ENCODE measurements around the gene TBL1Y.
"Not testable (repeated sequence)": the region's sequence is repeated elsewhere in the genome, so short reads cannot be mapped to it uniquely, and the experiment has no call there.

TBL1Y gene

DNA sequence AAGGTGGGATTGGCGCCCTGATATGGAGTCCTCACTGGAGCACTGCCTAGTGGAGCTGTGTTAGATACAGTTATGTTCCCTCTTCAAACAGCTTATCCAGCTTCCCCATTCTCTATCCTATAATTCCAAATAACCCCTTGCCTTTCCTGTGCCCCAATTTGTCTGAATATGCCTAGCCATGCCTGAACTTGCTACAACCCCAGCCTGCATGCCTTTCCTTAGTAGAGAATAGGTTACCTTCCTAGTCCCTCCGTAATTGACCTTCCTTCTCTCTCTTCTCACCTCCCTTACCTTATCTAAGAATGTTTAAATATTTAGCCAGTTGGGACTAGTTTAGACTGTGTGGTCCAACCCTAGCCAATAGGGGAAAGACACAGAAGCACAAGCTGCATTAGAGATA, 102.6 kb downstream of the TBL1Y start:
- TF ChIP-seq, protein P1, sequence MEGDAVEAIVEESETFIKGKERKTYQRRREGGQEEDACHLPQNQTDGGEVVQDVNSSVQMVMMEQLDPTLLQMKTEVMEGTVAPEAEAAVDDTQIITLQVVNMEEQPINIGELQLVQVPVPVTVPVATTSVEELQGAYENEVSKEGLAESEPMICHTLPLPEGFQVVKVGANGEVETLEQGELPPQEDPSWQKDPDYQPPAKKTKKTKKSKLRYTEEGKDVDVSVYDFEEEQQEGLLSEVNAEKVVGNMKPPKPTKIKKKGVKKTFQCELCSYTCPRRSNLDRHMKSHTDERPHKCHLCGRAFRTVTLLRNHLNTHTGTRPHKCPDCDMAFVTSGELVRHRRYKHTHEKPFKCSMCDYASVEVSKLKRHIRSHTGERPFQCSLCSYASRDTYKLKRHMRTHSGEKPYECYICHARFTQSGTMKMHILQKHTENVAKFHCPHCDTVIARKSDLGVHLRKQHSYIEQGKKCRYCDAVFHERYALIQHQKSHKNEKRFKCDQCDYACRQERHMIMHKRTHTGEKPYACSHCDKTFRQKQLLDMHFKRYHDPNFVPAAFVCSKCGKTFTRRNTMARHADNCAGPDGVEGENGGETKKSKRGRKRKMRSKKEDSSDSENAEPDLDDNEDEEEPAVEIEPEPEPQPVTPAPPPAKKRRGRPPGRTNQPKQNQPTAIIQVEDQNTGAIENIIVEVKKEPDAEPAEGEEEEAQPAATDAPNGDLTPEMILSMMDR (IDR thresholded peaks at IDR 0.05; ENCODE audit: insufficient read depth, missing control alignments): no peak
- no peak for DNase-seq (ENCODE audit: insufficient read length, low spot score)
- no peak for FAIRE-seq

DNA sequence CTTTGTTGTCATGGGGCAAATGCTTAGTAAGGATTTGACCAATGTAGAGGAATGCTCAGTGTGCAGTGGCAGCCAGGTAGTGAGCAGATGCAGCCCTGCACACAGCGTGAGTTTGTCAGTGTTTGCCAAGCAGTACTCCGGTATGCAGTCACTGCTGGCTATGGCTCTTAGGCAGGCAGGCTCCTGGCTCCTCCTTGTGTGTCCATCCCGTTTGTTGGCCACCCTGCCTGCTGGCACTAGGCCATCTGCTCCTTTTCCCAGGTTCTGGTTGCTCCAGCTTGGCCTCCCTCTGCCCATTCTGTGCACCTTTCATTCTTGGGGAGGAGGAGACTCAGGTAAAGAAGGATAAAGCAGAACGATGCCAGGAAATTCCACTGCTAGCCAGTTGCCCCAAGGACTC, 106.0 kb downstream of the TBL1Y start:
- TF ChIP-seq, protein P1 (IDR thresholded peaks at IDR 0.05; ENCODE audit: insufficient read depth, missing control alignments): no peak
- DNase-seq (ENCODE audit: insufficient read length, low spot score): no peak
- no peak for FAIRE-seq

DNA sequence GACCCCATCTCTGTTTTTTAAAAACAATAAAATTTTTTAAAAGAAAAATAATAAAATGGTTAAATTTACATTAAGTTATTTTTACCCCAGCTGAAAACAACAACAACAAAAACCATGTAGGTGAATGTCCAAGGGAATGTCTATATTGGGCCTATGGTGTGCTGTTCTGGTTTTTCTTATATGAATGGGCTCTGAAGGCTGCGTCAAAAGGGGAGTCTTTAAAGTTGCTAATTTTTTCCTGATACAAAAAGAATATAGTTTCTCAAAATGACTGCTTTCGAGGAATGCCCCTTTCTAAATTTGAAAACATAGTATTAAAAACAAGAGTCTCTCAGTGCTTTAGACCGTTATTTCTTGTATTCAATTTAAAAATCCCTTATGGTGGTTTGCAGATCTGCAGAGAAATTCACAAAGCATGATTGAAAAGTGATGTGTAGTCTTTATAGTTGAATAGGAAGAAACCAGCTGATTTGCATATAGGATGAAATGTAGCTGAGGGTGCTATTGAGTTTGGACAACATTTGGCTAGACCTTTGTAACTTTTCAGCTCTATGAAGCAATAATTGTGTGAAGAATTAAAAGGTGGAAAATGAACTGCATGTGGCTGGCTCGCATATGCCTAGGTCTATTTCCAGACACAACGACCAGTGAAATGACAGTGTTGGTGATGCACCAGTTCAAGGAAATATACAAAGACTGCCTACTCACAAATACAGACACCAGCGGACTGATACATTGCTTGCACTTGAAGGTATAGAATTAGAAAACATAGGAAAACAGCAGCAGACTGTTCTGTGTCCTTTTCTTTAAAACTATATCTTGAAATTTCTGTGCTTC, 107.0 kb downstream of the TBL1Y start:
- DNase-seq (ENCODE audit: insufficient read length, low spot score): no peak
- no peak for FAIRE-seq
- TF ChIP-seq, protein P1 (IDR thresholded peaks at IDR 0.05; ENCODE audit: insufficient read depth, missing control alignments): no peak

DNA sequence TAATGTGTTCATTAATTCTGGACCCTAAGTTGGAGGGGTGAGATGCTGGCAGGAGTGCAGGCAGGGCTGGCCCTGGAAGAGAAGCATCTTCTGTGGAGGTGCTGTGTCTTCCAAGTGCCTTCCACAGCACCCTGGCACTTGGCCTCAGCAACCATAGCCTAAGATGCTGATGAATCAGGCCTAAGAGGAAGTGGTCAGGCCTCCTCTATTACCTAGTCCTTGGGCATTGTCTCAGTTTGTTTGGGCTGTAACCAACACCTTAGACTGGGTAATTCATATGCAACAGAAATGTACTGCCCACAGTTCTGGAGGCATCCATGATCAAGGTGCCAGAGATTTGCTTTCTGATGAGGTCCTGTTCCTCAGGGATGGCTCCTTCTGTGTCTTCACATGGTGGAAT, 128.5 kb downstream of the TBL1Y start:
- FAIRE-seq: no peak
- TF ChIP-seq, protein P1 (IDR thresholded peaks at IDR 0.05; ENCODE audit: insufficient read depth, missing control alignments): no peak

DNA sequence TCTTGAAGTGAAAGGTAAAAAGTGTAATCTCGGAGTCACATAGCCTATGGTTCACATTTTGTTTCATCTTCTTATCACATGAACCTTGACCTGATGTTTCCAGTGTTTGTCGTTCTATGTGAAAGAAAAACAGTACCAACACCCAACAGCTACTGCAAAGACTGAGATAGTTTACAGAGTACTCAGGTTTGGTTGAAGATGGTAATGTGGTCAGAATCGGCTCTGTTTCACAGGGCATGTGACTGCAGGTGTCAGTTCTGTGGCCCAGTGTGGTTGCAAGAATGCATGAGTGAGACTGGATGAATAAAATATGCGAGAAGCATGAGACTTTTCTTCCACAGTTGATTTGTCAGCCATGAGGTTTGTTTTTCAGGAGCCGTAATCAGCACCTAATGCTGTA, 130.2 kb downstream of the TBL1Y start:
- no peak for FAIRE-seq
- no peak for DNase-seq (ENCODE audit: insufficient read length, low spot score)
- TF ChIP-seq, protein P1 (IDR thresholded peaks at IDR 0.05; ENCODE audit: insufficient read depth, missing control alignments): no peak

More for the DNA sequence above, 128.5 kb downstream of the TBL1Y start:
- no peak for DNase-seq (ENCODE audit: insufficient read length, low spot score)

DNA sequence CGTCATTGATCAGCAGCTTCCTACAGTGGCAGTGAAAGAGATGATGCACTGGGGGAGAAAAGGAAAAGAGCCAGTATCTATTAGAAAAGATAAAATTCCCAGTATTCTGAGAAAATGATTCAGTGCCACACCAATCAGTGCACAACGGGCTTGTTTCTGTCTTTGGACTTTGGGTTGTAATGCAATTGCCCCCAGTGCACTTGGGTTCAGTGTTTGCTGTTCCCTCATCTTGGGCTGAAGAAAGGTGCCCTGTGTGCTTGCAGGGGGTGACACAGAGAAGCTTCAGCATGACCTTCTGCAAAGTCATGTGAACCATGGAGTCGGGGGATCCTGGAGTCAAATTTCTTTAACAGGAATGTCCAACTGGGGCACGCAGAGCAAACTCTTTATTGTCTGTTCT, 131.5 kb downstream of the TBL1Y start:
- TF ChIP-seq, protein P1 (IDR thresholded peaks at IDR 0.05; ENCODE audit: insufficient read depth, missing control alignments): no peak
- no peak for FAIRE-seq
- no peak for DNase-seq (ENCODE audit: insufficient read length, low spot score)

DNA sequence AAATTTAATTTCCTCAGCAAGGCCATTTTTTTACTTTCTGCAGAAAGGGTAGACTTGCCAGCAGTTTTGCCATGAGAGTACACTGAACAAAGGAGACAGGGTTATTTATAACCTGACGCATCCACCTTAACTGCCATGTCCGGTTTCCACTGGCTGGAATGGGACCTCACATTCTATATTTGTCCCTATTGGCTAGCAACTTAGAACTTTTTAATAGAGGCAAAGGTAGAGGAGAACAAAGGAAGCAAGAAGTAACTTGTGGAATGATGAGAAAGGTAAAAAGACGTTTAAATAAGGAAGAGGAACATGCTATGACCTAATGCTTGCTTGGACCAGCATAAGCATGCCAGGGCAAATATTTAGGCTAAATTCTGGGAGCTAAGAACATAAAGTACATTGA, 142.0 kb downstream of the TBL1Y start:
- not testable (repeated sequence) for FAIRE-seq; DNase-seq (ENCODE audit: insufficient read length, low spot score)
